Activated CD4-positive, alpha-beta T cell treated with anti-CD3 and anti-CD28 coated beads, Interleukin-2, amount 50 U/mL, for 4 hours (primary cell): ENCODE measurements around the gene TMEM14B.
"Not testable (repeated sequence)": the region's sequence is repeated elsewhere in the genome, so short reads cannot be mapped to it uniquely, and the experiment has no call there.

ENCODE experiments used
- DNase-seq, 2 experiments: peaks; one replicate each; pipeline ENCODE4 v3.0.0-alpha.2; 2020

The TMEM14B gene

DNA sequence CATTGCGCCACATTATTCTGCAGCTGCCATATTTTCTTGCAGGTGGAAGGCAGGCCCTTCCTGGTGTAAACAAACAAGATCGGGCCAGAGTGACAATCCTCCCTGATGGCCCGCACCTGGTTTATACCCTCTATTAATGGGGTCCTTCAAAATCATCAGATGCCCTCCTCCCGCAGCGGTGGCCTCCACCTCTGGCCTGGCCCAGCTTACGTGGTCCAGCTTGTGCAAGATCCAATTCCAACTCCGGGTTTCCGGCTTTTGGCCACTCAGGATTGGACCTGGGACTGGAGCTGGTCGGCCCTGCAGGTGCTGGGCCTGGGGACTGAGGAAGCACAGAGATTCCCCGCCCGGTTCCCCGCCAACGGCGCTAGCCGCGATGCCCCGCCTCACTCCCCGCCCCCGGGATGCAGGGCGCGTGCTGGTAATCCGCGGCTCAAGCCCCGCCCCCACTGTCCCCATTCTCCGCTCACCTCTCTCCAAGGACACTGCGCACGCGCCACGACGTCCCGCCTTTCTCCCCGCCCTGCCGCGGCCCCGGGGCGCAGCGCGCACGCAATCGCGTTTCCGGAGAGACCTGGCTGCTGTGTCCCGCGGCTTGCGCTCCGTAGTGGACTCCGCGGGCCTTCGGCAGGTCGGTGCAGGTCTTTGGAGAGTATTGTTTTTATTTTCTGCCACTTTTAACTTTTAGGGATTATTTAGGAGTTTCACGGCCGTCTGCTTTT is at the start of gene TMEM14B:
Gene TMEM14B, plus strand, starts transcription at position 555 of the 722 bp plus-strand sequence. CDS start 1,441 bp downstream, outside the sequence.
- peak; percentile 99 to 100 for DNase-seq

DNA sequence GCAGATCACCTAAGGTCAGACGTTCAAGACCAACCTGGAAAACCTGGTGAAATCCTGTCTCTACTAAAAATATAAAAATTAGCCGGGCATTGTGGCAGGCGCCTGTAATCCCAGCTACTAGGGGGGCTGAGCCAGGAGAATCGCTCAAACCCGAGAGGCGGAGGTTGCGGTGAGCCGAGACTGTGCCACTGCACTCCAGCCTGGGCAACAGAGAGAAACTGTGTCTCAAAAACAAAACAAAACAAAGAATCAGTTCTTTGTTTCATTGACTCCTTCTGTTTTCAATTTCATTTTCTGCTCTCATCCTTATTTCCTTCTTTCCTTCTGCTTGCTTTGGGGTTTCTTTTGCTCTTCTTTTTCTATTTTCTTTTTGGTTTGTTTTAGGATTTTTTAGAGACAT is 33.6 kb upstream of the TMEM14B start:
- no peak for DNase-seq

DNA sequence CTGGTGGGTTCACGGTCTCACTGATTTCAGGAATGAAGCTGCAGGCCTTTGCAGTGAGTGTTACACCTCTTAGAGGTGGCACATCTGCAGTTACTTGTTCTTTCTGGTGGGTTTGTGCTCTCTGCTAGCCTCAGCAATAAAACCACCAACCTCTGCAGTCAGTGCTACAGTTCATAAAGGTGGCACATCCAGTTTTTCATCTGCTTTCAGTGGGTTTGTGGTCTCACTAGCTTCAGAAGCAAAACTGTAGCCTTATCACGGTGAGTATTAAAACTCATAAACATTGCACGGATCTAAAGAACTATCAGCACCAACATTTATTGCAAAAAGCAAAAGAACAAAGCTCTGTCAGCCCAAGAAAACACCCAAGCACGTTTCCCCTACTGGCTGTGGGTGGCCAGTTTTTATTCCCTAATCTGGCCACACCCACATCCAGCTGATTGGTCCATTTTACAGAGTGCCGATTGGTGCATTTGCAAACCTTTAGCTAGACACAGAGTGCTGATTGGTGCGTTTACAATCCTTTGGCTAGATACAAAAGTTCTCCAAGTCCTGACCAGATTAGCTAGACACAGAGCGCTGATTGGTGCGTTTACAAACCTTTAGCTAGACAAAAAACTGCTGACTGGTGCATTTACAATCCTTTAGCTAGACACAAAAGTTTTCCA is 28.2 kb upstream of the TMEM14B start:
- peak in 1 of 2 experiments; percentile 11 for DNase-seq

DNA sequence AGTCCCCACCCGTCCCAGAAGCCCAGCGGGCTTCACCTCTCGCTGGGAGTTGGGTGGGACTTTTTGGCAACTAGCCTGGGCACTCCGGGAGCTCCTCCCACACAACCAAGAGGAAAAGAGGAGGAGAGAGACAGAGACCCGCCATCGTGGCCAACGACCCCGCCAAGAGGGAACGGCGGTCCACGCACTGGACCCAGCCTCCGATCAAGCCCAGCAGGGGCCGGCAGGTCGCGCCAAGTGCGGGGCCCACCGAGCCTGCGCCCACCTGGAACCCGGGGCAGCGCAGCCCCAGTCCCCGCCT is 27.7 kb upstream of the TMEM14B start:
- DNase-seq, result no peak

- DNase-seq, result peak; percentile 26 to 29
Measured at GRCh38 chr6:10720265-10720959, 27.2 kb upstream of the TMEM14B start.

DNA sequence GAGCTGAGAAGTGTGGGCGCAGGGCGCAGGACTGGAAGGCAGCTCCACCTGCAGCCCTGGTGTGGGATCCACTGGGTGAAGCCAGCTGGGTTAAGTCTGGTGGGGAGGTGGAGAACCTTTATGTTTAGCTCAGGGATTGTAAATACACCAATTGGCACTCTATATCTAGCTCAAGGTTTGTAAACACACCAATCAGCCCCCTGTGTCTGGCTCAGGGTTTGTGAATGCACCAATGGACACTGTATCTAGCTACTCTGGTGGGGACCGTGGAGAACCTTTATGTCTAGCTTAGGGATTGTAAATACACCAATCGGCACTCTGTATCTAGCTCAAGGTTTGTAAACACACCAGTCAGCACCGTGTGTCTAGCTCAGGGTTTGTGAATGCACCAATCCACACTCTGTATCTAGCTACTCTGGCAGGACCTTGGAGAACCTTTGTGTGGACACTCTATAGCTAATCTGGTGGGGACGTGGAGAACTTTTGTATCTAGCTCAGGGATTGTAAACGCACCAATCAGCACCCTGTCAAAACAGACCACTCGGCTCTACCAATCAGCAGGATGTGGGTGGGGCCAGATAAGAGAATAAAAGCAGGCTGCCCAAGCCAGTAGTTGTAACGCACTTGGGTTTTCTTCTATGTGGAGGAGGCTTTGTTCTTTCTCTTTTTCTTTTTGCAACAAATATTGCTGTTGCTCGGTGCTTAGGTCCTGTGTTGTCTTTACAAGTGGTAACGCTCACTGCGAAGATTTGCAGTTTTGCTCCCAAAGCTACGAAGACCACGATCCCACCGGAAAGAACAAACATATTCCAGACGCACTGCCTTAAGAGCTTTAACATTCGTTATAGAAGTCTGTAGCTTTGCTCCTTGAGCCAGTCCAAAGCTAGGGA is 26.4 kb upstream of the TMEM14B start:
- DNase-seq, result peak; percentile 7 to 14

- DNase-seq, result no peak
Measured at GRCh38 chr6:10721850-10722569, 25.6 kb upstream of the TMEM14B start.

GRCh38 chr6:10722570-10722819 is 25.1 kb upstream of the TMEM14B start:
- no peak for DNase-seq

GRCh38 chr6:10722820-10723566 is 24.6 kb upstream of the TMEM14B start, which contains the start of gene TMEM14C:
TMEM14C (plus strand) TSS chr6:10723070; CDS start chr6:10724614, 1,544 bp downstream.
- peak; percentile 68 to 70 for DNase-seq

- no peak for DNase-seq
Measured at GRCh38 chr6:10723567-10723881, 24.1 kb upstream of the TMEM14B start.

- DNase-seq, result no peak
Measured at GRCh38 chr6:10725044-10725443, 22.6 kb upstream of the TMEM14B start.

GRCh38 chr6:10725716-10726115 is 21.9 kb upstream of the TMEM14B start:
- DNase-seq, result no peak

DNA sequence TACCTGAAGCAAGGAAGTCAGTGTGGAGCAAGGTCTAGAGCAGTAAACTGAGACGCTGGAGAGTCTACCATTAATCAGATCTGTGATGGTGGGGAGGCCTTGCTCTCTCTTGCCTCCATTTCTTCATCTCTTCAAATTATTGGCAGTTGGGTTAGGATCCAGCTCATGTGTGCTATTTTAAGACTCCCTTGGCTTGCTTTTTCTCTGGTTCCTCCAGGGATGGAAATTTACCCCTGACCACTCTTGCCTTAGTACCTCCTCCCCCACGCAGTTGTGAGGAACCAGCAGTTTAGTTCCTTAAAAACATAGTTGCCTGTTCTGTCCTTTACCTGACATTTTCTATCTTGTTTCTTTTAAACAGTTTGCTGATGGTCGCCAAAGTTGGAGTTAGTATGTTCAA is 17.4 kb upstream of the TMEM14B start:
- DNase-seq, result no peak

DNA sequence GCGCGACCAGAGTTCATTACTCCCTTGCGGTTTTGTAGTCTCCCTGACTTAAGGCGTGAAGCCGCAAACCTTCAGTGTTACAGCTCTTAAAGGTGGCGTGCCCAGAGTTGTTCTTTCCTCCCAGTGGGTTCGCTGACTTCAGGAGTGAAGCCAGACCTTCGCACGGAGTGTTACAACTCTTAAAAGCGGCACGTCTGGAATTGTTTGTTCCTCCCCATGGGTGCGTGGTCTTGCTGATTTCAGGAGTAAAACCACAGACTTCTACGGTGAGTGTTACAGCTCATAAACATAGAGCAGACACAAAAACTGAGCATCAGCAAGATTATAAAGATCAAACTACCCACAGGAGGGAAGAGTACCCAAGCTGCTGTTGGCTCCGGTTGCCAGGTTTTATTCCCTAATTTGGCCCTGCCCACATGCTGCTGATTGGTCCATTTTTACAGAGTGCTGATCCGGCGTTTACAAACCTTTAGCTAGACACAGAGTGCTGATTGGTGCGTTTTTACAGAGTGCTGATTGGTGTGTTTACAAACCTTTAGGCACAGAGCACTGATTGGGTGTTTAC is 14.4 kb upstream of the TMEM14B start:
- DNase-seq, result no peak

DNA sequence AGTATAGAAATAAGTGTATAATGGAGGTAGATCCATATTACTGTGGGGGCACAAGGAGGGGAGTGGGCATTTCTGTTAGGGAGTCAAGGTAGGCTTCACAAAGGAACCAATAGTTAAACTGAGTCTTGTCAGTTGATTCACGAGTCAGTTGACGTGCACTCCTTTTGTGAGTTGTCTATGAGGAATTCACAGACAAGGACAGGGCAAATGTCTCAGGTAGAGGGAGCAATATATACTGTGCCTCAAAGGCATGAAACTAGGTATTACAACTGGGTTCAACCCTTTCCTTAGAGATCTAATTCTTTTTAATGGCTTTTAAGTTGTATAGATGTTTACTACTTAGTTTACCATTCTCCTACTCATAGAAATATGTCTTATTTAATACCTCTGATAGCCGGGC is 13.7 kb upstream of the TMEM14B start:
- DNase-seq, result no peak

- no peak for DNase-seq
Measured at GRCh38 chr6:10736731-10737130, 10.9 kb upstream of the TMEM14B start.

DNA sequence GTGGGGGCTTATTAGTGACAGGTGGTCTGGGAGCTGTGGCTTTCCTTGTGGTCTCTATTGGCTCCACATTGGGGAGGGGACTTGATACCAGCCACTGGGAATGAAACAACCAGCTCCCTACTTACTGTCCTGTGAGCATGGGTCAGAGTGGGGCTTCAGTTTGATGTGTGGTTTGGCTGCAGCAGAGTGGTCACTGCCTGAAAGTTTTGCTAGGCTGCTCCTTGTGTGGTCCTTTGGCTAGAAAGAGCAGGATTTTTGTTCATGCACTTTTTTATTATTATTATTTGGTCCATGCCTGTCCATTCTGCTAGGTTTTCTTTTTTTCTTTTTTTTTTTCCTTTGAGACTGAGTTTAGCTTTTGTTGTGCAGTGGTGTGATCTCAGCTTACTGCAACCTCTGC is 7.5 kb upstream of the TMEM14B start:
- DNase-seq, result no peak

DNA sequence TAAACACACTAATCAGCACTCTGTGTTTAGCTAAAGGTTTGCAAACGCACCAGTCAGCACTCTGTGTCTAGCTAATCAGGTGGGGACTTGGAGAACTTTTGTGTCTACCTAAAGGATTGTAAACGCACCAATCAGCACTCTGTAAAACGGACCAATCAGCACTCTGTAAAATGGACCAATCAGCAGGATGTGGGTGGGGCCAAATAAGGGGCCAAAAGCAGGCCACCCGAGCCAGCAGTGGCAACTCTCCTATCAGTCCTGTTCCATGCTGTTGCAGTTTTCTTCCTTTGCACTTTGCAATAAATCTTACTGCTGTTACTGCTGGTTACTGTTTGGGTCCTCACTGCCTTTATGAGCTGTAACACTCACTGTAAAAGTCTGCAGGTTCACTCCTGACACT is 6.0 kb upstream of the TMEM14B start:
- DNase-seq, result not testable (repeated sequence)

DNA sequence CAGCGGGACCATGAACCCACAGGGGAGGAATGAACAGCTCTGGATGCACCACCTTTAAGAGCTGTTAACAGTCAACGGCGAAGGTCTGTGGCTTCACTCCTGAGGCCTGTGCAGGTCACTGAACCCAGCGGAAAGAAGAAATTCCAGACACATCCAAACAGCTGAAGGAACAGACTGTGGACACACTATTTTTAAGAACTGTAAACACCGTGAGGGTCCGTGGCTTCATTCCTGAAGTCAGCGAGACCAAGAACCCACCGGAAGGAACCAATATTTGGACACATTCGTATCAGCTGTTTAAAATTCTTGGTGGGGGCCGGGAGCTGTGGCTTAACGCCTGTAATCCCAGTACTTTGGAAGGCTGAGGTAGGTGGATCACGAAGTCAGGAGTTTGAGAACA is 5.4 kb upstream of the TMEM14B start:
- no peak for DNase-seq

DNA sequence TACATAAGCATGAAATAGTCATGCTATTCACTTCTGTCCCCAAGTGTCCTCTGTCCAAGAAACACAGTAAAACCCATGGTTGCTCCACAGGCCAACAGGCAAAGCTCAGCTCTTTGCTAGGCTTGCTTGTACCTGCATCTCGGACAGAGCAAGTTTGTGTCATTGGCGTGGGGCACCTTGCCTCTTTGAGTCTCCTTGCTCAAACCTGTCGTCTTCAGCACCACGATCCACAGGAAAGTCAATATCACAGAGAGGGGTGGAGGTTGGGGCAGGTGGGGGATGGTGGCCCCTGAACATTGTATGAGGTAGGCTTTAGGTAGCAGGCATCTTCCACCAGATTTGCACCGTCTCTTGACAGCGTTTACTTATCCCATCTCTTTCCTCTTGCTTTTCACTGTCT is 4.1 kb upstream of the TMEM14B start:
- DNase-seq, result no peak

GRCh38 chr6:10745116-10745515 is 2.5 kb upstream of the TMEM14B start:
- DNase-seq, result no peak

- DNase-seq, result no peak
Measured at GRCh38 chr6:10746915-10747250, 722 bp upstream of the TMEM14B start.
